Activated T-cell treated with anti-CD3 and anti-CD28 coated beads, Interleukin-2, amount 50 U/mL, for 72 hours (primary cell): ENCODE results near the gene PNPLA2. TPM values are rescaled to one million over a fixed set of nuclear protein-coding genes. Genes with fewer than 3 reads are reported as not detected.

Source experiments
- ATAC-seq, 2 donors: fragments of 150-1000 bp; cut with Tn5 transposase; replicated peaks in 1 of 2; 2 replicates each; pipeline ENCODE4 v1.10.0; 2021; ENCODE audit warnings: moderate library complexity in 2 of 2, mild to moderate bottlenecking in 1 of 2
- DNase-seq, 2 donors: peaks; one replicate each; pipeline ENCODE4 v3.0.0; 2021 to 2022; ENCODE audit warnings: mixed read lengths in 1 of 2
- H3K27ac Mint-ChIP-seq: one replicate; pipeline ENCODE4 v1.8.0; 2022; ENCODE audit warnings: mild to moderate bottlenecking, moderate library complexity, mixed read lengths
- H3K27me3 Mint-ChIP-seq: one replicate; pipeline ENCODE4 v1.8.0; 2022; ENCODE audit warnings: low read depth, mixed read lengths
- H3K36me3 Mint-ChIP-seq, 2 donors: one replicate each; pipeline ENCODE4 v1.8.0; 2022; ENCODE audit warnings: mixed read lengths in 2 of 2, mild to moderate bottlenecking in 1 of 2; ENCODE audit not compliant: insufficient read depth in 2 of 2
- H3K4me1 Mint-ChIP-seq: one replicate; pipeline ENCODE4 v1.8.0; 2022; ENCODE audit warnings: low read depth, mixed read lengths
- H3K4me3 Mint-ChIP-seq, 2 donors: one replicate each; pipeline ENCODE4 v1.8.0; 2022; ENCODE audit warnings: mild to moderate bottlenecking in 2 of 2, mixed read lengths in 2 of 2, moderate library complexity in 2 of 2
- H3K9me3 Mint-ChIP-seq, 2 donors: one replicate each; pipeline ENCODE4 v1.8.0; 2022; ENCODE audit warnings: mixed read lengths in 2 of 2
- total RNA-seq, 2 donors: library from RNA; stranded (reverse); gene quantifications; one replicate each; pipeline ENCODE4 v1.2.3, GENCODE V29; 2022

The PNPLA2 gene
- total RNA-seq, 2 donors from 2014 or later, result 64.5 to 77.1 TPM

GRCh38 chr11:837990-838307, 19.2 kb downstream of the PNPLA2 start:
- peaks cover 0 to 4% of the 10 kb centered on the region in 2 donors for H3K36me3 Mint-ChIP-seq
- H3K4me1 Mint-ChIP-seq, result peaks cover 22% of the 10 kb centered on the region
- no peak overlapping the region for H3K27ac Mint-ChIP-seq
- DNase-seq (no peak), ATAC-seq (no peak)
- no peaks in the 10 kb centered on the region for H3K27me3 Mint-ChIP-seq
- H3K4me3 Mint-ChIP-seq, result no peak overlapping the region
- H3K9me3 Mint-ChIP-seq, result no peaks in the 10 kb centered on the region

- H3K4me3 Mint-ChIP-seq, result no peak overlapping the region
- no peak overlapping the region for H3K27ac Mint-ChIP-seq
- H3K36me3 Mint-ChIP-seq, result peaks cover 0 to 4% of the 10 kb centered on the region in 2 donors
- no peaks in the 10 kb centered on the region for H3K27me3 Mint-ChIP-seq
- peaks cover 27% of the 10 kb centered on the region for H3K4me1 Mint-ChIP-seq
- ATAC-seq, result no peak
- no peak for DNase-seq
- no peaks in the 10 kb centered on the region for H3K9me3 Mint-ChIP-seq
Measured at GRCh38 chr11:838441-839279, 19.9 kb downstream of the PNPLA2 start.

- H3K27me3 Mint-ChIP-seq, result no peaks in the 10 kb centered on the region
- no peaks in the 10 kb centered on the region for H3K9me3 Mint-ChIP-seq
- DNase-seq (no peak), ATAC-seq (no peak)
- H3K4me1 Mint-ChIP-seq, result peaks cover 25% of the 10 kb centered on the region
- H3K36me3 Mint-ChIP-seq, result peaks cover 0 to 4% of the 10 kb centered on the region in 2 donors
- H3K27ac Mint-ChIP-seq, result no peak overlapping the region
- H3K4me3 Mint-ChIP-seq, result no peak overlapping the region
Measured at GRCh38 chr11:839280-839623, 20.5 kb downstream of the PNPLA2 start.

GRCh38 chr11:839875-840617, 21.3 kb downstream of the PNPLA2 start:
- Mint-ChIP-seq H3K4me3 (peak overlapping the region; percentile 83 to 88), H3K27me3 (no peaks in the 10 kb centered on the region), H3K36me3 (peaks cover 0 to 4% of the 10 kb centered on the region in 2 donors), H3K27ac (no peak overlapping the region), H3K4me1 (peaks cover 25% of the 10 kb centered on the region), H3K9me3 (no peaks in the 10 kb centered on the region)
- DNase-seq (no peak), ATAC-seq (no peak)

GRCh38 chr11:841981-842369, 23.3 kb downstream of the PNPLA2 start:
- Mint-ChIP-seq H3K4me1 (peaks cover 25% of the 10 kb centered on the region), H3K4me3 (peak overlapping the region; percentile 83 to 88), H3K36me3 (peaks cover 0 to 4% of the 10 kb centered on the region in 2 donors), H3K27me3 (no peaks in the 10 kb centered on the region), H3K27ac (peak overlapping the region; percentile 79), H3K9me3 (no peaks in the 10 kb centered on the region)
- ATAC-seq, result peak; percentile 1 to 2
- no peak for DNase-seq

DNA sequence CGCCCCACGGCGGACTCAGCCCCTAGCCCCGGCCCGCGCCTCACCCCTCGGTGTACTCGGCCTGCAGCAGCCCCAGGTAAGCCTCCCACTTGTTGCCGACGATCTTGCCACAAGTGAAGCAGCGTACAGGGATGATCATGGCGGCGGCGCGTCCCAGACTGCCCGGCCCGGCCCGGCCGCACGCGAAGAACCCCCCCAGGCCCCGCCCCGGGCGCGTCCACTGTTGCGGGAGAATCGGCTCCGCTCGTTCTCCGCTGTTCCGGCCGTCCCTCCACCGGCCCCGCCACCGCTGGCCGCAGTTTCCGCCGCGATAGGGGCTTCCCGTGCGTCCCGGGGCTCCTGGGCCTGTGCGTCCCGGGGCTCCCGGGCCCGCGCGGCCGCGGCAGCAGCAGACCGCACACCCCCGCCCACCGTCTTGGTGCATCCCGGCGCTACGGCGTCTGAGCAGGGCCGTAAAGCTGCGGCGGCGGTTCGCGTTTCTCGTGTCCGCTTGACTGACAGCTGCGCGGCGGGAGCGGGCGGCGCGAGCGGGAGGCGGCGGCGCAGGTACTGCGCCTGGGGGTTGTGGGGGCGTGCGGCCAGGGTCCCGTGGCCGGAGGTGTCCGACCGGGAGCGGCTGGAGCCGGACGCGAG, 23.8 kb downstream of the PNPLA2 start, which contains the start of the genes POLR2L and TSPAN4:
Gene POLR2L (minus strand): TSS at position 160 of the 633 bp plus-strand sequence. CDS start 21 bp downstream, at position 139.
Gene TSPAN4 (plus strand): TSS at position 483 of the 633 bp plus-strand sequence. CDS start 7,453 bp downstream, outside the sequence.
- Mint-ChIP-seq H3K4me1 (peaks cover 25% of the 10 kb centered on the region), H3K36me3 (peaks cover 0 to 4% of the 10 kb centered on the region in 2 donors), H3K27ac (peak within 1 kb of the TSS; percentile 79), H3K4me3 (peak within 1 kb of the TSS; percentile 86 to 88), H3K27me3 (no peaks in the 10 kb centered on the region), H3K9me3 (no peaks in the 10 kb centered on the region)
- peak; percentile 79 to 84 for ATAC-seq
- peak; percentile 93 to 94 for DNase-seq

DNA sequence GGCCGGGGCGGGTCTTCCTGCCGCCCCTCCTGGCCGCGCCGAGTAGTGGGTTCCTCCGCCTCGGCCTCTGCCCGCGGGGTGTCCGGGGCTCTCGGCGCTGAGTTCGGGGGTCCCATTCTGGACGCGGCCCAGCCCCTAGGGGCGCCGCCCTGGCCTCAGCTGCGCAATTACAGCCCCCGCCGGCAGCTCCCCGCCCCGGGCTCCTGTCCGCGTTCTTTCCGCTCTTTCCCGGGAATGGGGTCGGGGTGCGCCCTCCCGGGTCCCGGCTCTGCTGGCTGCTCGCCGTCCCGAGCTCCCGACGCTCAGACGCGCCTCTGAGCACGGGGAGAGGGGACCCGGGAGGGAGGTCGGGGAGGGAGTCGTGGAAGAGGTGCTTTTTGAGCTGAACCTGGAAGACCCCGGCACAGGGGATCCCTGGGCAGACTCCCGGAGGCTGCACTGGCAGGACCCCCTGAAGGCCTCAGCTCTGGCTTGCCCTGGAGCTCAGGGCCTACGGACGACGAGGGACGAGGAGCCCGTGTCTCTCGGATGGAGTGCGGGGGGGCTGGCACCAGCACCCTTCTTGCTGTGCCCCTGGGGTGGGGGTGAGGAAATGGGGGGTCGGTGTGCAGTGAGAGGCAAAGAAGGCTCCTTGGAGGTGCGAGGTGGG, 24.5 kb downstream of the PNPLA2 start:
- peaks cover 25% of the 10 kb centered on the region for H3K4me1 Mint-ChIP-seq
- peak overlapping the region; percentile 74 to 86 for H3K4me3 Mint-ChIP-seq
- no peak overlapping the region for H3K27ac Mint-ChIP-seq
- ATAC-seq, result peak in 1 of 2 donors; percentile 13
- peaks cover 0 to 4% of the 10 kb centered on the region in 2 donors for H3K36me3 Mint-ChIP-seq
- H3K27me3 Mint-ChIP-seq, result no peaks in the 10 kb centered on the region
- DNase-seq, result no peak
- no peaks in the 10 kb centered on the region for H3K9me3 Mint-ChIP-seq

DNA sequence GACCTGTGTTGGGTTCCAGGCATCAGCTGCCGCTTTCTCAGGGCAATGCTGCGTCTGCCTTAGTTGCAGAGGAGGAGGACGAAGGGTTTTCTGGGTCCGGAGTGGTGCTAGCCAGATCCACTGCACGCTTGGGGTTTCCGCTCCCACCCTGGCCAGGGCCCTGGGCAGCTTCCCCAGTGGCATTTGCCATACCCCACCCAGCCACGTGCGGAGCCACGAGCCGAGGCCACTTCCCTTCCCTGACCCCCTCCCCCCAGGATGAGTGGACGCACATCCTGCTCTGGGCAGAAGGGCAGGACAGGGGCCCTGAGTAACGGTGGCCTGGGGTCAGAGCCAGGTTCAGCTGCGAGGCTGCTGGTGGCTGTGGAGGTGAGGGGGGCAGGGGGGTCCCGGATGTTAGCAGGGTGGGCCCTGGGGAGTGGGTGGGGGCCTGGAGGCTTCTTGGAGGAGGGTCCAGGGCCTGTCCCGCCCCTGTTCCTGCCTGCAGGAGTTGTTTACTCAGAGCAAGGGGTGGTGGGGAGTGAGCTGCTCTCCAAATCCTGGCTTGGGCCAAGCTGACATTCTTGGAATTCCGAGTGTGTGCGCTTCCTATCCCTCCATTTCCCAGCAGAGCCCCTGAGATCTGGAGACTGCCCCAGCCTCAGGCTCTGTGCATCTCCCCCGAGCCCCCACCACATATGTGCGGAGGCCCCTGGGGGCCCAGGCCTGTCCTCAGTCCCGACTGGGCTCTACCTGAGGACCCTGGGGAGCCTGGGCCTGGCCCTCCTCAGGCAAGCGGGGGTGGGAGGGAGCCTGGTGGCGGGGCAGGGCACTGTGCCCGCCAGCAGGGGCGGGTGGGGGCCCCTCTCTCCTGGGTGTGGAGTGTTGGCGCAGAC, 25.3 kb downstream of the PNPLA2 start:
- ATAC-seq, result no peak
- Mint-ChIP-seq H3K36me3 (peaks cover 0 to 2% of the 10 kb centered on the region in 2 donors), H3K27me3 (peaks cover 4% of the 10 kb centered on the region), H3K27ac (peak overlapping the region; percentile 60), H3K9me3 (no peaks in the 10 kb centered on the region), H3K4me1 (peaks cover 30% of the 10 kb centered on the region), H3K4me3 (peak overlapping the region; percentile 74 to 86)
- DNase-seq, result peak in 1 of 2 donors; percentile 37

GRCh38 chr11:844693-845644, 26.3 kb downstream of the PNPLA2 start:
- H3K36me3 Mint-ChIP-seq, result no peaks in the 10 kb centered on the region
- no peak overlapping the region for H3K27ac Mint-ChIP-seq
- no peak for ATAC-seq
- DNase-seq, result no peak
- peak overlapping the region; percentile 29 to 49 for H3K4me3 Mint-ChIP-seq
- peaks cover 30% of the 10 kb centered on the region for H3K4me1 Mint-ChIP-seq
- H3K9me3 Mint-ChIP-seq, result no peaks in the 10 kb centered on the region
- H3K27me3 Mint-ChIP-seq, result peaks cover 4% of the 10 kb centered on the region

- Mint-ChIP-seq H3K4me3 (no peak overlapping the region), H3K9me3 (no peaks in the 10 kb centered on the region), H3K27me3 (peaks cover 4% of the 10 kb centered on the region)
Measured at GRCh38 chr11:845872-846495, 27.3 kb downstream of the PNPLA2 start.

More at GRCh38 chr11:845872-846495, 27.3 kb downstream of the PNPLA2 start:
- DNase-seq (no peak), ATAC-seq (no peak)
- Mint-ChIP-seq H3K27ac (no peak overlapping the region), H3K4me1 (peaks cover 23% of the 10 kb centered on the region), H3K36me3 (no peaks in the 10 kb centered on the region)
